ENCODE measurements around the gene CTBP1.

Gene CTBP1

GRCh38 chr4:1196421-1197183 is 52.3 kb downstream of the CTBP1 start:
- DNase-seq (ENCODE audit: low read depth in 2 of 2): no peak

GRCh38 chr4:1195891-1196401 is 53.0 kb downstream of the CTBP1 start:
- DNase-seq (ENCODE audit: low read depth in 2 of 2): no peak

GRCh38 chr4:1195109-1195671 is 53.7 kb downstream of the CTBP1 start:
- DNase-seq (ENCODE audit: low read depth in 2 of 2): no peak

GRCh38 chr4:1194010-1194900 is 54.7 kb downstream of the CTBP1 start:
- DNase-seq (ENCODE audit: low read depth in 2 of 2): no peak

- DNase-seq (ENCODE audit: low read depth in 2 of 2): no peak
Observed at GRCh38 chr4:1193206-1194009, 55.5 kb downstream of the CTBP1 start.

GRCh38 chr4:1192493-1193205 is 56.3 kb downstream of the CTBP1 start:
- DNase-seq (ENCODE audit: low read depth in 2 of 2): no peak

GRCh38 chr4:1192091-1192492 is 56.8 kb downstream of the CTBP1 start:
- no peak for DNase-seq (ENCODE audit: low read depth in 2 of 2)

GRCh38 chr4:1191621-1192020 is 57.3 kb downstream of the CTBP1 start:
- DNase-seq (ENCODE audit: low read depth in 2 of 2): no peak

- DNase-seq (ENCODE audit: low read depth in 2 of 2): no peak
Observed at GRCh38 chr4:1187182-1187581, 61.7 kb downstream of the CTBP1 start.

- no peak for DNase-seq (ENCODE audit: low read depth in 2 of 2)
Observed at GRCh38 chr4:1183985-1184773, 64.8 kb downstream of the CTBP1 start.

GRCh38 chr4:1182313-1182712 is 66.6 kb downstream of the CTBP1 start:
- DNase-seq (ENCODE audit: low read depth in 2 of 2): no peak

- DNase-seq (ENCODE audit: low read depth in 2 of 2): no peak
Observed at GRCh38 chr4:1180663-1181062, 68.3 kb downstream of the CTBP1 start.

- no peak for DNase-seq (ENCODE audit: low read depth in 2 of 2)
Observed at GRCh38 chr4:1179976-1180375, 69.0 kb downstream of the CTBP1 start.

GRCh38 chr4:1179089-1179441 is 69.9 kb downstream of the CTBP1 start:
- no peak for DNase-seq (ENCODE audit: low read depth in 2 of 2)

GRCh38 chr4:1178300-1179088 is 70.4 kb downstream of the CTBP1 start:
- DNase-seq (ENCODE audit: low read depth in 2 of 2): no peak

- DNase-seq (ENCODE audit: low read depth in 2 of 2): no peak
Observed at GRCh38 chr4:1177274-1178141, 71.4 kb downstream of the CTBP1 start.

GRCh38 chr4:1176398-1177273 is 72.3 kb downstream of the CTBP1 start:
- no peak for DNase-seq (ENCODE audit: low read depth in 2 of 2)

All from activated CD4-positive, alpha-beta T cell treated with anti-CD3 and anti-CD28 coated beads for 24 hours (primary cell).